ENCODE results near the gene WASL.
"Not testable (repeated sequence)": the region's sequence is repeated elsewhere in the genome, so short reads cannot be mapped to it uniquely, and the experiment has no call there.

The WASL gene

GRCh38 chr7:123658023-123658422 is 90.8 kb downstream of the WASL start:
- no peak for DNase-seq (ENCODE audit: low read depth)

DNA sequence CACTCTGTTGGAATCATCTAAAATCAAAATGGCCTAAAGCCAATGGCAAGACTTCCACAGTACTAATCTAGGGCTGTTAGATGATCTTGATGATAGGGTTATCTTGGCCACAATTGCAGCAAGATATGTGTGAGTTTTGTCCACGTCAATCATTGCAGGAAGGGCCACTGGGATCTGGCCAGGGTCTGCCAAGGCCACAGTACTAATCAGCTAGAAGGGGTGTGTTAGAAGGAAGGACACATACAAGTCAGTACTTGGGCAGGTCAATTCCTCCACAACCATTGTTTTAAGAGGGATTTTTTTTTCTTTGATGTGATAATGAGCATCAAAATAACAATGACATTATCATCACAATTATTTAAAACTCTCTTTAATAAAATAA is 91.5 kb downstream of the WASL start:
- DNase-seq (ENCODE audit: low read depth), result no peak

DNA sequence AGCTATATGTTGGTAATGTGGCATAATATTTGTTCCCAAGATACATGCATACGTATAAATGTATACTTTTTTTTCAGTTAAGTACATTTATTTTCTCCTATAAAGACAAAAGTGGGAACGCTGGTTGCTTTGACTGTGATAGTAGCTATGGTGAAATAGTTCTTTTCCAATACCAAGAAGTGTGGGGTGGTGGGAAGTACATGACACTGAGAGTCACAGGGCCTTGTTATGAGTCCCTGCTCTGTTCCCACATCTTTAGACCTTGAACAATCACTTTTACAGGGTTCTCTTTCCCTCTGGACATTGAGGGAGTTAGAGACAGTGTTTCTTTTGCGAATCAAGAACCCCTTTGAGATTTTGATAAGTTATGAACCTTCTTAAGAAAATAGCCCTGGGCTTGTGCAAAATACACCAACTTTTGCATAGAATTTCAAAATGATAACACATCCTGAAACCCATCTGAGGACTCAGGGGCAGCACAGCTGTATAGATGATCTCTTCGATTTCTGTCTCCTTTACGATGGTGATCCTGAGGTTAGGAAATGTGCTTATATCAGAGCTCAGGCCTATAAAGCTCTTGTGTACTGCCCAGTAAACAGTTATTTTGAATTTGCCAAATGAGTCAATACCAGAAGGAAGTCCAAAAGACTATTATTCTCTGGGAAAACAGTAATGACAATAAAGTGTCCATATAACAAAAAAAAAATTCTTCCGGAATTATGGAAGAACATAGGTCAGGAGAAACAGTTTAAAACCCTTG is 92.1 kb downstream of the WASL start:
- DNase-seq (ENCODE audit: low read depth), result no peak

GRCh38 chr7:123655614-123656013 is 93.2 kb downstream of the WASL start, which contains the start of gene LMOD2:
Gene LMOD2 (plus strand): TSS chr7:123655866. CDS start chr7:123655964, 98 bp downstream.
- no peak for DNase-seq (ENCODE audit: low read depth)

- no peak for DNase-seq (ENCODE audit: low read depth)
Measured at GRCh38 chr7:123653162-123653561, 95.6 kb downstream of the WASL start.

GRCh38 chr7:123652406-123652805 is 96.4 kb downstream of the WASL start:
- DNase-seq (ENCODE audit: low read depth), result no peak

GRCh38 chr7:123650595-123650994 is 98.2 kb downstream of the WASL start:
- no peak for DNase-seq (ENCODE audit: low read depth)

GRCh38 chr7:123649964-123650363 is 98.8 kb downstream of the WASL start:
- DNase-seq (ENCODE audit: low read depth), result no peak

GRCh38 chr7:123647106-123647730 is 101.6 kb downstream of the WASL start:
- DNase-seq (ENCODE audit: low read depth), result no peak

DNA sequence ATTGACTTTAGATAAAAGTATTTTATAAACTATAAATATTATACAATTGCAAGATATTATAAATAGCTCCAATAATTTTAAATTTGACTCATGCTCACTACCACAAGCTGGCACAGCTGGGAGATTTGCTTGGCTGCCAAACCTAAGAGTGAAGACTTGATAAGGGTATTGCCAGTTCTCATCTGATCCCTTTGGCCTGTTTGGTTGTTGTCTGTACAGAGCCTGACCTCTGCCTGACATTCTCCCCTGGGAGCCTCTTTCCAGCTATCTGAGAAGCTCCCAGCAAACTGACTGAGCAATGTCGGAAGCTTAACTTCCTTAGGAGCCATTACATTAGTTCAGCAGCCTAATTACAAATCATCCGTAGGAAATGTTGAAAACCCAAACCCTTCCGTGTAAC is 103.3 kb downstream of the WASL start:
- DNase-seq (ENCODE audit: low read depth), result no peak

GRCh38 chr7:123643495-123644441 is 105.0 kb downstream of the WASL start:
- DNase-seq (ENCODE audit: low read depth), result no peak

GRCh38 chr7:123641901-123642300 is 106.9 kb downstream of the WASL start:
- no peak for DNase-seq (ENCODE audit: low read depth)

DNA sequence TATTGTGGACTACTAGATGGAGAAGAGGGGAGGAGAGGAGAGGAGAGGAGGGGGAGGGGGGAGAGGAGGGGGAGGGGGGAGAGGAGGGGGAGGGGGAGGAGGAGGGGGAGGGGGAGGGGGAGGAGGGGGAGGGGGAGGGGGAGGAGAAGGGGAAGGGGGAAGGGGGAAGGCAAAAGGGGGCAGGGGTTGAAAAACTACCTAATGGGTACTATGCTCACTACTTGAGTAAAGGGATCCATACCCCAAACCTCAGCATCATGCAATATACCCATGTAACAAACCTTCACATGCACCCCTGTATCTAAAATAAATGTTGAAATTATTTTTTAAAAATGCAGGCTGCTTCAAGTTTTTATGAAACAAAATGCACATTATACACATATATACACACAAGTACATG is 108.2 kb downstream of the WASL start:
- no peak for DNase-seq (ENCODE audit: low read depth)

DNA sequence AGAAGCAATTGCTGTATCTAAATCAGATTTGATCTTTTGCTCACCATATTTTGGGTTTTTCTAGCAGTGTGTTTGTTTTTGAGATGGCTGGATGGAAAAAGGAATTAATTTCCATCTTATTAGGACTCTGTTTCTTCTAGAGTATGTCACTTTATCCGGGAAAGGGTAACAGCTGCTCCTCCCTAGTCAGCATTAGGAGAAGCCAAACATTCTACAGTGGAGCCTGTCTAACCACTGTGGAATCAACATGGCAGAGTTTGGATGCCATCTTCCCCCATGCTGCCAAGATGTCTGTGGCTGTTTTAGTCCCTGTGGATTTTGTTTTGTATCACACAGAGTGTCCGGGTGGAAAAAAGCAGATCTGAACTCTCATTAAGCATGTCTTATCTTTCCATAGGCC is 109.2 kb downstream of the WASL start:
- DNase-seq (ENCODE audit: low read depth), result no peak

DNA sequence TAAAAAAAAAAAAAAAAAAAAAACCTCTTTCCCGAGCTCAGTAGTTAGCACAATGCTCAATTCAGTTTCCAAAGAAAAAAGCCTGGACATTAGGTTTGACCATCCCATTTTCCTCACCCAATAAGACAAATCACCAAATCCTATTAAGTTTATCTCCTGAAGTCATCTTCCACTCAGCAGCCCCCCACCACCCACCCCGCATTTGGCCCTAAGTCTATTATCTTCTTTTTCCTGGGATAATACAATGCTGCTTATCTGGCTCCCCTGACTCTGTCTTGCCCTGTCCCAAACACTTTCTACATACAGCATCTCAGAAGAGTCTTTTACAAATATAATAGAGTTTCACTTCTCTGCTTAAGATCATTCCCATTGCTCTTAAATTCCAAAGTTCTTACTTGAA is 110.9 kb downstream of the WASL start:
- DNase-seq (ENCODE audit: low read depth), result no peak

- DNase-seq (ENCODE audit: low read depth), result no peak
Measured at GRCh38 chr7:123637203-123637602, 111.6 kb downstream of the WASL start.

DNA sequence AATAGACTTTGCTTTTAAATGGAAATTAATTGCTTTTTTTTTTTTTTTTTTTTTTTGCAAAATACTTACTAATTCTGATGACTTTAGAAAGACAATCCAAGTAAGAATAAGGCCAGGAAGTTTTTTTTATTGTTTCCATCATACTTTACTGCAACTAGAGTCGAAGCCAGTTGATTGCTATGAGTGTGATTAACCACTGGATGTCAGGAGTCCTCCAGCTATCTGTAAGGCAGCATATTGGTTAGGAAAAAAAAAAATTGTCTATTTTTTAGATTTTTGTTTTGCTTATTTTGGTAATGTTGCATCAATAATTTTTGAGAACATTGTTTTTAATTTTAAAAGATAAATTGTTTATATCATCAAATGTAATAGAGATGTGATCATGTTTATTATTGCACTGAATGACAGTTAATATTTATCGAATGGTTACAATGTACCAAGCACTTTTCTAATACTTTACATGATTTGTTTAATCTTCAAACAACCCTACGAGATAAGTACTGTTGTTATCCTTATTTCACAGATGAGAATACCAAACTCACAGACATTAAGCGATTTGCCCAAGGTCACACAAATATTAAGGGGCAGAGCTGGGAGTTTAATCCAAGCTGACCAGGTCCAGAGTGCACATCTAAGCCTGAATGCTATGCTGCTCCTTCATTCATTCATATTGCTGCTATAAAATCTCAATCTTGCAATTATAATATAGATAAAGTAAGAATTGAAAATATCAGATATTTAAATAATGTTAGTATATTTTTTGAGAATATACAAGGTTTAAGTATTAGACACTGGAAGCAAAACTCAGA is 113.0 kb downstream of the WASL start:
- no peak for DNase-seq (ENCODE audit: low read depth)

DNA sequence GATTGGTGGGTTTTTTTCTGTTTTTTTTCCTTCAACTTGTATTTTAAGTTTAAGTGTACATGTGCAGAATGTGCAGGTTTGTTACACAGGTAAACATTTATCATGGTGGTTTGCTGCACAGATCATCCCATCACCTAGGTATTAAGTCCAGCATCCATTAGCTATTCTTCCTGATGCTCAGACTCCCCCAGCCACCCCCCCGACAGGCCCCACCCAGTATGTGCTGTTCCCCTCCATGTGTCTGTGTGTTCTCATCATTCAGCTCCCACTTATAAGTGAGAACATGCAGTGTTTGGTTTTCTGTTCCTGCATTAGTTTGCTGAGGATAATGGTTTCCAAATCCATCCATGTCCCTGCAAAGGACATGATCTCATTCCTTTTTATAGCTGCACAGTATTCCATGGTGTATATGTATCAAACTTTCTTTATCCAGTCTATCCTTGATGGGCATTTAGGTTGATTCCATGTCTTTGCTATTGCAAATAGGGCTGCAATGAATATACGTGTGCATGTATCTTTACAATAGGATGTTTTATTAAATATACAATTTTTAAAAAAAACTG is 114.7 kb downstream of the WASL start:
- not testable (repeated sequence) for DNase-seq (ENCODE audit: low read depth)

DNA sequence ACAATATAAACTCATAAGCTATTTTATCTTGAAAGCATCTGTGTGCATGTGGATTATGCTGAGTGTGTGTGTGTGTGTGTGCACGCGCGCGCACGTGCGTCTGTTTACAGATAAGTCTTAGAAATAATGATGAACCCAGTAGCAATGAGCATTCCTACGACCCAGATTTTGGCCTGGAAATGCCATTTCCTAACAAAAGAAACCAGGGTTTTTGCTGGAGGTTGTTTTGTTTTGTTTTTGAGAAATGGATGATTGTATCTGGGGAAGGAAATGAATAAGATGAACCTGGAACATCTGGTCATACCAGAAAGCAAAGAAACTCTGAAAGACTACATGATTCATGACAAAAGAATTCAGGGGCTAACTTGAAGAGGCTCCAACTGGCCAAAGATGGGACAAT is 115.2 kb downstream of the WASL start:
- no peak for DNase-seq (ENCODE audit: low read depth)

GRCh38 chr7:123632808-123633207 is 116.0 kb downstream of the WASL start:
- DNase-seq (ENCODE audit: low read depth), result no peak

All from activated T-helper 9 cell treated with anti-CD3 and anti-CD28 coated beads, Interleukin-2, amount 50 U/mL, for 16 hours (primary cell).